GM12875 (cell line): Measurements from ENCODE around the gene TIMP3.
A peak's percentile ranks its signal among the peaks of the same experiment; 100 is the strongest.

ENCODE experiments used
- H3K4me3 ChIP-seq: one replicate; pipeline ENCODE4 v1.5.1; 2011; ENCODE audit warnings: low read depth, low read length, control low read depth
- TF ChIP-seq, protein P1 (sequence below): IDR thresholded peaks from 2 replicates; pipeline ENCODE4 v1.5.1; 2011; ENCODE audit warnings: low read depth, mild to moderate bottlenecking, control low read depth, inconsistent platforms, low read length, moderate library complexity, borderline replicate concordance; ENCODE audit not compliant: insufficient read depth

The TIMP3 gene

DNA sequence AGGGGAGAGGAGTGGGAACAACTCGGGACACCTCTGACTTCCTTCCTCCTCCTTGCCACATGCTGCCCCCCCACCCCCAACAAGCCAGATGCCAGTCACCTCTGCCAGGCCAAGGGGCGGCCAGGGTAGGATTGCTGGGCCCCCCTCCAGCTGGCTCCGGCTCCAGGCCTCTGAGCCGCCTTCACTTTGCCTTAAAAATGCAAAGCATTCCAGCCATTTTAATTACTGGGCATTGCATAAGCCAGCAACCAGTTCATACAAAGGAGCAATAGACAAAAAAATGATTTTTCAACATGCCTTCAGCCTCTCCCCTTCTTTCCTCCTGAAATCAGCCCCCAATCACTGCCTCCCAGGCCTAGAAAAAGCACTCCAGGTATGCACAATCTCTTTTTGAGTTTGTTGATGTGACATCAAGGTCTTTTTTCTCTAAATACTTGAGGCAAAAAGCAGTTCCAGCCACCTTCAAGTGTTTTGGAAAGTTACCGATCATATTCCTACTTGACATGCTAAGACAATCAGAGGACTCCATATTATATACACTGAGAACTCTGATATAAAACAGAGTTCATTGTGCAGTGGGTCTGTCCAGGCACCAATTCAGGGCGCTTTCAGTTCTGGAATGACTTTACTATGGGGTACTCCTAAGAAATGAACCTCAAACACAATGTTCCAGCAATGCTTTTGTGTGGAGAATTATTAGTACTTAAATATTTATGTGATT is 12.4 kb upstream of the TIMP3 start:
- H3K4me3 ChIP-seq = no peak overlapping the region
- TF ChIP-seq, protein P1, sequence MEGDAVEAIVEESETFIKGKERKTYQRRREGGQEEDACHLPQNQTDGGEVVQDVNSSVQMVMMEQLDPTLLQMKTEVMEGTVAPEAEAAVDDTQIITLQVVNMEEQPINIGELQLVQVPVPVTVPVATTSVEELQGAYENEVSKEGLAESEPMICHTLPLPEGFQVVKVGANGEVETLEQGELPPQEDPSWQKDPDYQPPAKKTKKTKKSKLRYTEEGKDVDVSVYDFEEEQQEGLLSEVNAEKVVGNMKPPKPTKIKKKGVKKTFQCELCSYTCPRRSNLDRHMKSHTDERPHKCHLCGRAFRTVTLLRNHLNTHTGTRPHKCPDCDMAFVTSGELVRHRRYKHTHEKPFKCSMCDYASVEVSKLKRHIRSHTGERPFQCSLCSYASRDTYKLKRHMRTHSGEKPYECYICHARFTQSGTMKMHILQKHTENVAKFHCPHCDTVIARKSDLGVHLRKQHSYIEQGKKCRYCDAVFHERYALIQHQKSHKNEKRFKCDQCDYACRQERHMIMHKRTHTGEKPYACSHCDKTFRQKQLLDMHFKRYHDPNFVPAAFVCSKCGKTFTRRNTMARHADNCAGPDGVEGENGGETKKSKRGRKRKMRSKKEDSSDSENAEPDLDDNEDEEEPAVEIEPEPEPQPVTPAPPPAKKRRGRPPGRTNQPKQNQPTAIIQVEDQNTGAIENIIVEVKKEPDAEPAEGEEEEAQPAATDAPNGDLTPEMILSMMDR = no peak

DNA sequence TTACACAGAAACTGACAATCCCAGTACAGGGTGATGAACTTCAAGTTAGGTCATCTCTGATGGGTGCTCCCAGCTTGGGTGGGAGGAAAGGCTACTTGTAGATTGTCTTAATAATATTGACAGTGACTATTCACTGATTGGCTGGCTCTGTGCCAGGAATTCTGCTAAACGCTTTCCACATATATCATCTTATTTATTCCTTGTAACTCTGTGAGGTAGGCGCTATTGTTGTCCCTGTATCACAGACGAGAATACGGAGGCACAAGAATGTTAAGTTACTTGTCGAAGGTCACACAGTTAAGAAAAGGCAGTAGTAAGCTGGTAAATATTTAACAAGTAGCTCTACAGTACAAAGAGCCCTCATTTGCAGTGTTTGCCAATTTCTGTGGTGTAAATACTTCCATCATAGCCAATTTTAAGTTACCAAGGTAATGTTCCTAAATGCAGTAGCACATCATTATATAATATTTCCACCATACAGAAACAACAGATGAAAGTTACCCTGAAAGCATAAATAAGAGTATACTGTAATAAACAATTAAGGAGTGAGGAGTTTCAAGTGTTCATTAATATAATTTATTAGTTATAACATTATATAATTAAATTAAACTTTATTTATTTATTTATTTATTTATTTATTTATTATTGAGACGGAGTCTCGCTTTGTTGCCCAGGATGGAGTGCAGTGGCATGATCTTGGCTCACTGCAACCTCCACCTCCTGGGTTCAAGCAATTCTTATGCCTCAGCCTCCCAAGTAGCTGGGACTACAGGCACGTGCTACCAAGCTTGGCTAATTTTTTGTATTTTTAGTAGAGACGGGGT is 11.5 kb upstream of the TIMP3 start:
- H3K4me3 ChIP-seq = no peak overlapping the region
- TF ChIP-seq, protein P1 = no peak

GRCh38 chr22:32791056-32791455 is 10.4 kb upstream of the TIMP3 start:
- TF ChIP-seq, protein P1 = no peak
- H3K4me3 ChIP-seq = no peak overlapping the region

GRCh38 chr22:32791485-32791884 is 10.0 kb upstream of the TIMP3 start:
- TF ChIP-seq, protein P1 = no peak
- no peak overlapping the region for H3K4me3 ChIP-seq

DNA sequence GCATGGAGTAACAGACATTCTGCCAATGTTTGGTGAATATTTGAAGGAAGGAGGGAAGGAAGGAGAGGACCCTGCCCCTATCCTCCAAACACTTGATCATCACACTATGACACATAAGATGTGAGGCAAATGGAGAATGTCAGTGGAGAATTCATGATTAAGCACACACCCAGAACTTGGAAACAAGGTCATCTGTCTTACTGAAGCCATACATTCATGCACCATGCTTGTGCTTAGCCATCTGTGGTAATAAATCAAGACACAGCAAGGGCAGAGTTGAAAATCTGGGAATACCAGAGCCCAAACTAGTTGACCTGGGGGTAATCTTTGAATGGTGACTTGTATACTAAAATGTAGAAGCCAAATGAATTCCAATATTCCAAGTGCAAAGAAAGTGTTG is 7.9 kb upstream of the TIMP3 start:
- TF ChIP-seq, protein P1 = no peak
- no peak overlapping the region for H3K4me3 ChIP-seq

GRCh38 chr22:32794449-32795213 is 6.9 kb upstream of the TIMP3 start:
- TF ChIP-seq, protein P1 = 0 out of 2 replicates have a peak, but pooled peaks have one; percentile 2
- H3K4me3 ChIP-seq = no peak overlapping the region
